ENCODE results near the gene NRL. TPM values are rescaled to one million over a fixed set of nuclear protein-coding genes. Genes with fewer than 3 reads are reported as not detected.

NRL gene
- total RNA-seq, 2 donors from 2014 or later = 2.5 to 5.0 TPM

DNA sequence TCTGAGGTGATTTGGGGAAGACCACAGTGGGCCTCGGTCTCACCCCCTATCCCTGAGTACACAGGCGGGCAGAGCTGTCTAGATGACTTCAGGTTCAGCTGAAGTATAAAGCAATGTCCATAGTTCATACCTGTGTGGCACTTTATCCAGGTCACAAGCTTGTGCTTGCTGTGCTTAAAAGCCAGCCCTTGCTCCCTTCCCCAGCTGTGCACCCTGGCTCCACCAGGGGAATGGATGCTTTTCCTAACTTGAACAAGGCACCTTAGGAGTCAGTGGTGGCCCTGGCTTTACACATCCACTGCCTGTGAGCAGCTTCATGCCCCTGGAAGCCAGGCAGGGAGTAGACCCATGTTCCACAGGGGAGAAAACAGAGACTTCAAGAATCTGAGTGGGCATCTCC, 57.5 kb downstream of the NRL start:
- Histone ChIP-seq H3K9me3 (no peaks in the 10 kb centered on the region), H3K27ac (no peak overlapping the region), H3K4me1 (peaks cover 0 to 6% of the 10 kb centered on the region in 2 donors), H3K36me3 (no peaks in the 10 kb centered on the region), H3K4me3 (no peak overlapping the region), H3K27me3 (no peaks in the 10 kb centered on the region)
- TF ChIP-seq, protein P1, sequence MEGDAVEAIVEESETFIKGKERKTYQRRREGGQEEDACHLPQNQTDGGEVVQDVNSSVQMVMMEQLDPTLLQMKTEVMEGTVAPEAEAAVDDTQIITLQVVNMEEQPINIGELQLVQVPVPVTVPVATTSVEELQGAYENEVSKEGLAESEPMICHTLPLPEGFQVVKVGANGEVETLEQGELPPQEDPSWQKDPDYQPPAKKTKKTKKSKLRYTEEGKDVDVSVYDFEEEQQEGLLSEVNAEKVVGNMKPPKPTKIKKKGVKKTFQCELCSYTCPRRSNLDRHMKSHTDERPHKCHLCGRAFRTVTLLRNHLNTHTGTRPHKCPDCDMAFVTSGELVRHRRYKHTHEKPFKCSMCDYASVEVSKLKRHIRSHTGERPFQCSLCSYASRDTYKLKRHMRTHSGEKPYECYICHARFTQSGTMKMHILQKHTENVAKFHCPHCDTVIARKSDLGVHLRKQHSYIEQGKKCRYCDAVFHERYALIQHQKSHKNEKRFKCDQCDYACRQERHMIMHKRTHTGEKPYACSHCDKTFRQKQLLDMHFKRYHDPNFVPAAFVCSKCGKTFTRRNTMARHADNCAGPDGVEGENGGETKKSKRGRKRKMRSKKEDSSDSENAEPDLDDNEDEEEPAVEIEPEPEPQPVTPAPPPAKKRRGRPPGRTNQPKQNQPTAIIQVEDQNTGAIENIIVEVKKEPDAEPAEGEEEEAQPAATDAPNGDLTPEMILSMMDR (IDR thresholded peaks at IDR 0.05) = no peak
- DNase-seq (ENCODE audit: low spot score) = no peak

DNA sequence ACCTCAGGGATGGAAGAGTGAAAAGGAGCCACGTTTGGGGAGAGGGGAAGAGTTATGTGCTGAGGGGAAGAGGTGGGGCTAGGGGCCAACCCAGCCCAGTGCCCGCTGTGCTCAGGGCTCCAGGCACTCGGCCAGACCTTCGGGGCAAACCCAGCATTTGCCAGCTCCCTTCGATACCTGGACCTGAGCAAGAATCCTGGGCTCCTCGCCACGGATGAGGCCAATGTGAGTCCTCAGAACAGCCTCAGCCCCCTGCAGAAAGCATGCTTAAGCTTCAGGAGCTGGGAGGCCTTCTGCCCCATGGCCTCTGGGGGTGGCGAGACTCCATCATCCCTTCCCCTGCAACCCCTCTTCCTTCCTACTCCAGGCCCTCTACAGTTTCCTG, 58.0 kb downstream of the NRL start:
- TF ChIP-seq, protein P1 (IDR thresholded peaks at IDR 0.05) = no peak
- Histone ChIP-seq H3K36me3 (no peaks in the 10 kb centered on the region), H3K27me3 (no peaks in the 10 kb centered on the region), H3K9me3 (no peaks in the 10 kb centered on the region), H3K4me3 (no peak overlapping the region), H3K27ac (no peak overlapping the region), H3K4me1 (peaks cover 0 to 10% of the 10 kb centered on the region in 2 donors)
- DNase-seq (ENCODE audit: low spot score) = no peak

DNA sequence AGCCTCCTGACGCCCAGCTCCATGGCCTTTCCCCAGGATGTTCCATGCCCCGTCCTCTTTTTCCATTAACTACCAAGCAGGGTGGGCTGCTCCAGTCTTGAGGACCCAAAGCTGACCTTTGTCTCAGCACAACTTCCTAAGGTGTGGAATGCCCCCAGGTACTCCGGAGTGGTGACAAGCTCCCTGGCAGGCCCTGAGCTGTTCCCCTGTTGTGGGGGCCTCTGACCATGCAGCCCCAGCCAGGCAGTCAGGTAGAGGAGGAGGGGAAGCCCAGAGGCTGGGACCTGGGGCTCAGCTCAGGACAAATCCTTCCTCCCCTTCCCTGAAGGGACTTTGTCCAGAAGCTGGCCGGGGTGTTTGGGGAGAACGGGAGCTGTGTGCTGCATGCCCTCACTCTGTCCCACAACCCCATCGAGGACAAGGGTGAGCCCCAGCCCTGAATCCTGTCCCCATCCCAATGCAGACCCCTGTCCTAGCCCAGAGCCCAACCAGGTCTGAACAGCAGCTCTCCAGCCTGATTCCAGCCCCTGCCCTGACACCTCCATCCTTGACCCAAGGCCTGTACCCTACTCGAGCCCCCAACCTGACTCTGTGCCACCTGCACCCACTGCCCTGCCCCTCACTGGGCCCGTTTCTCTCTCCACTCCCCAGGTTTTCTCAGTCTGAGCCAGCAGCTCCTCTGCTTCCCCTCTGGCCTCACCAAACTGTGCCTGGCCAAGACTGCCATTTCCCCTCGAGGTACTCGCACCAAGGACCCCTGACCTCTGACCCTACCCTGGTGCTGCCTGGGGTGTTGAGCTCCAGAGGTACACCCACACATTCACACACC, 58.6 kb downstream of the NRL start:
- H3K27ac ChIP-seq = no peak overlapping the region
- peaks cover 0 to 10% of the 10 kb centered on the region in 2 donors for H3K4me1 ChIP-seq
- H3K27me3 ChIP-seq = no peaks in the 10 kb centered on the region
- no peak overlapping the region for H3K4me3 ChIP-seq
- no peak for DNase-seq (ENCODE audit: low spot score)
- no peaks in the 10 kb centered on the region for H3K9me3 ChIP-seq
- TF ChIP-seq, protein P1 (IDR thresholded peaks at IDR 0.05) = no peak
- H3K36me3 ChIP-seq = no peaks in the 10 kb centered on the region

DNA sequence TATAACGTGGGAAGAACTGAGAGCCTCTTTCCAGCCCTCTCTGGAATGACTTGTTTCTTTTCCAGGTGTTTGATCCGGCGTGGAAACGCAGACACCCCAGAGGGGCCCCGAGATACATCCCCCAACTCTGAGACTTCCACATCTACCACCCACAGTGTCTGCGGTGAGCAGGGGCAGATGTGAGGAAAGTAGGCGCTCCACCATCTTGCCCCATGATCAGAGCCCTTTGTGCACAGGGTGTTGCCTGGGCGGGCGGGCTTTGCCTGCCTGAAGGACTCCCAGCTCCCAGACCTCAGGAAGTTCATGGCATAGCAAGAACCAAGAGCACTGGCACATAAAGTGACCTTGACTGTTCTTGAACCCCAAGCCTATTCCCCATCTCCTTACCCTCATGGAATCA, 60.1 kb downstream of the NRL start:
- Histone ChIP-seq H3K4me3 (no peak overlapping the region), H3K36me3 (no peaks in the 10 kb centered on the region), H3K27ac (no peak overlapping the region), H3K4me1 (peaks cover 0 to 10% of the 10 kb centered on the region in 2 donors), H3K27me3 (no peaks in the 10 kb centered on the region), H3K9me3 (no peaks in the 10 kb centered on the region)
- no peak for DNase-seq (ENCODE audit: low spot score)
- TF ChIP-seq, protein P1 (IDR thresholded peaks at IDR 0.05) = no peak

DNA sequence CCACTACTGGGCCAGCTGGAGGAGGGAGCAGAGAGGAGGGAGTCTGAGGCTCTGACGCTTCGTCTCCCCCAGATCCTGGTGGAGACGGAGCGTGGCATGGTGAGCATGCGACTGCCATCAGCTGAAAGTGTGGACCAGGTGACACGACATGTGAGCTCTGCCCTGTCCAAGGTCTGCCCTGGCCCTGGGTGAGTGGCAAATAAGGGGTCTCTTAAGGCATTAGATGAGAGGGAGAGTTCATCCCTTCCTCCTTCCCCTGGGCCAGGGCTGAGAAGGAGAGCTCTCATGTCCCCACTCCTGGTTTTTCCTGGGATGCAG, 60.5 kb downstream of the NRL start:
- Histone ChIP-seq H3K4me1 (peaks cover 0 to 10% of the 10 kb centered on the region in 2 donors), H3K27me3 (no peaks in the 10 kb centered on the region), H3K36me3 (no peaks in the 10 kb centered on the region), H3K4me3 (no peak overlapping the region), H3K9me3 (no peaks in the 10 kb centered on the region), H3K27ac (no peak overlapping the region)
- TF ChIP-seq, protein P1 (IDR thresholded peaks at IDR 0.05) = no peak
- no peak for DNase-seq (ENCODE audit: low spot score)
